Gastroesophageal sphincter (tissue), 4 donors: Measurements from ENCODE around the gene TERB1. TPM values are rescaled to one million over a fixed set of nuclear protein-coding genes. Genes with fewer than 3 reads are reported as not detected.
A peak's percentile ranks its signal among the peaks of the same experiment; 100 is the strongest.

Experiments used
- ATAC-seq: fragments of 150-250 bp; one replicate; pipeline ENCODE4 v1.9.1; 2016; ENCODE audit warnings: mild to moderate bottlenecking, moderate library complexity
- H3K27ac ChIP-seq, 4 donors: fragments of 200-600 bp; sonication (generic) in 3 of 4; 1 replicate in 3 of 4; 2 replicates in 1 of 4; pipeline ENCODE4 v1.5.1; 2016 to 2019
- H3K27me3 ChIP-seq: fragments of 200-600 bp; sonication (generic); one replicate; pipeline ENCODE4 v1.5.1; 2019
- H3K36me3 ChIP-seq, 2 donors: fragments of 200-600 bp; sonication (generic); one replicate each; pipeline ENCODE4 v1.5.1; 2019; ENCODE audit warnings: control low read depth in 1 of 2
- H3K4me1 ChIP-seq, 3 donors: fragments of 200-600 bp; sonication (generic); 1 replicate in 2 of 3; 2 replicates in 1 of 3; pipeline ENCODE4 v1.5.1; 2016 to 2019; ENCODE audit warnings: control low read depth in 2 of 3
- H3K4me3 ChIP-seq, 2 donors: fragments of 200-600 bp; sonication (generic); one replicate each; pipeline ENCODE4 v1.5.1; 2019; ENCODE audit warnings: mild to moderate bottlenecking in 1 of 2, moderate library complexity in 1 of 2
- H3K9me3 ChIP-seq, 3 donors: fragments of 200-600 bp; sonication (generic); one replicate each; pipeline ENCODE4 v1.5.1; 2017 to 2019; ENCODE audit warnings: control low read depth in 2 of 3
- CTCF ChIP-seq, 4 experiments: fragments of 200-600 bp in 2 of 4; fragments of 450-650 bp in 2 of 4; sonication (generic) in 1 of 4; IDR thresholded peaks; one replicate each; pipeline ENCODE4 v1.5.1; 2017 to 2019; ENCODE audit warnings: antibody characterized with exemption in 4 of 4, mild to moderate bottlenecking in 2 of 4, moderate library complexity in 2 of 4
- EP300 ChIP-seq: sonication (generic); formaldehyde crosslinking; IDR thresholded peaks from one replicate; pipeline ENCODE4 v1.6.1; 2017; ENCODE audit warnings: antibody characterized with exemption, mild to moderate bottlenecking
- POLR2A ChIP-seq, 2 donors: fragments of 450-650 bp; IDR thresholded peaks; one replicate each; pipeline ENCODE4 v1.6.1; 2017; ENCODE audit warnings: antibody characterized with exemption in 2 of 2, mild to moderate bottlenecking in 2 of 2, moderate library complexity in 1 of 2
- POLR2AphosphoS5 ChIP-seq: sonication (generic); formaldehyde crosslinking; IDR thresholded peaks from one replicate; pipeline ENCODE4 v1.6.1; 2017; ENCODE audit warnings: antibody characterized with exemption
- WGBS, 2 donors: methylation state at CpG; one replicate each; pipeline ENCODE4 v1.1.5; 2018; ENCODE audit warnings: low coverage in 1 of 2; 5-methylcytosine and 5-hydroxymethylcytosine counted together
- total RNA-seq, 4 donors: library from RNA; depleted of rRNA; stranded (reverse); fragments of >200 nt; gene quantifications; one replicate each; pipeline ENCODE4 v1.1.0, GENCODE V29; 2016

Gene TERB1
- total RNA-seq, 4 donors from 2014 or later = 0.40 TPM; not detected in 3

- no peak for ATAC-seq
- no peaks in the 10 kb centered on the region for H3K27me3 ChIP-seq
- H3K27ac ChIP-seq = peak overlapping the region in 3 of 4 donors; percentile 92 to 97 (median 93)
- WGBS, 2 donors = 31 to 65% methylated on average over 2 to 3 of the region's 3 CpGs
- H3K9me3 ChIP-seq = no peaks in the 10 kb centered on the region
- peaks cover 2 to 54% (median 24%) of the 10 kb centered on the region in 3 donors for H3K4me1 ChIP-seq
- peak overlapping the region; percentile 90 to 100 for H3K4me3 ChIP-seq
- TF ChIP-seq POLR2A (IDR thresholded peaks at IDR 0.05) = no peak
- no peak for TF ChIP-seq POLR2AphosphoS5
- TF ChIP-seq CTCF (IDR thresholded peaks at IDR 0.05) = no peak
- TF ChIP-seq EP300 = no peak
- H3K36me3 ChIP-seq = peaks cover 0 to 24% of the 10 kb centered on the region in 2 donors
Measured at GRCh38 chr16:66751992-66752322, 49.4 kb downstream of the TERB1 start.

- WGBS, 2 donors = no CpG with 5 or more reads among the region's 90 CpGs
- no peaks in the 10 kb centered on the region for H3K27me3 ChIP-seq
- peaks cover 2 to 59% (median 24%) of the 10 kb centered on the region in 3 donors for H3K4me1 ChIP-seq
- H3K4me3 ChIP-seq = peak within 1 kb of the TSS; percentile 90 to 100
- H3K36me3 ChIP-seq = peaks cover 0 to 30% of the 10 kb centered on the region in 2 donors
- H3K27ac ChIP-seq = peak within 1 kb of the TSS; percentile 66 to 97 (median 92)
- peak; percentile 76 to 97 (median 94) for TF ChIP-seq CTCF (IDR thresholded peaks at IDR 0.05)
- peak; percentile 5 to 34 for TF ChIP-seq POLR2A (IDR thresholded peaks at IDR 0.05)
- TF ChIP-seq EP300 = no peak
- no peaks in the 10 kb centered on the region for H3K9me3 ChIP-seq
- peak; percentile 96 for ATAC-seq
Measured at GRCh38 chr16:66751303-66751991, 49.9 kb downstream of the TERB1 start, which contains the start of gene DYNC1LI2. DYNC1LI2 (minus strand) TSS chr16:66751609; CDS start chr16:66751591, 18 bp downstream.

- H3K4me3 ChIP-seq = peak overlapping the region; percentile 90 to 100
- peak; percentile 4 for ATAC-seq
- peaks cover 2 to 63% (median 24%) of the 10 kb centered on the region in 3 donors for H3K4me1 ChIP-seq
- peak overlapping the region; percentile 66 to 97 (median 92) for H3K27ac ChIP-seq
- no peak for TF ChIP-seq POLR2A (IDR thresholded peaks at IDR 0.05)
- no peak for TF ChIP-seq EP300
- no peak for TF ChIP-seq POLR2AphosphoS5
- TF ChIP-seq CTCF (IDR thresholded peaks at IDR 0.05) = no peak
- H3K36me3 ChIP-seq = peaks cover 0 to 34% of the 10 kb centered on the region in 2 donors
- no peaks in the 10 kb centered on the region for H3K27me3 ChIP-seq
- H3K9me3 ChIP-seq = no peaks in the 10 kb centered on the region
- WGBS, 2 donors = no CpG with 5 or more reads among the region's 22 CpGs
Measured at GRCh38 chr16:66751053-66751302, 50.4 kb downstream of the TERB1 start.

- H3K4me3 ChIP-seq = peak overlapping the region; percentile 90 to 100
- H3K9me3 ChIP-seq = no peaks in the 10 kb centered on the region
- peak overlapping the region; percentile 66 to 97 (median 92) for H3K27ac ChIP-seq
- ATAC-seq = no peak
- peaks cover 0 to 39% of the 10 kb centered on the region in 2 donors for H3K36me3 ChIP-seq
- WGBS, 2 donors = 15 to 86% methylated on average over 1 to 10 of the region's 12 CpGs
- H3K27me3 ChIP-seq = no peaks in the 10 kb centered on the region
- TF ChIP-seq CTCF (IDR thresholded peaks at IDR 0.05) = no peak
- TF ChIP-seq POLR2AphosphoS5 = no peak
- peaks cover 2 to 63% (median 24%) of the 10 kb centered on the region in 3 donors for H3K4me1 ChIP-seq
Measured at GRCh38 chr16:66750279-66751052, 50.9 kb downstream of the TERB1 start.
